Measurements from ENCODE around the gene PEX26. TPM values are rescaled to one million over a fixed set of nuclear protein-coding genes. Genes with fewer than 3 reads are reported as not detected.
A peak's percentile ranks its signal among the peaks of the same experiment; 100 is the strongest.

Gene PEX26
- total and polyA plus RNA-seq, 4 donors, result 16.9 to 36.9 (median 19.5) TPM

- Histone ChIP-seq H3K36me3 (ENCODE audit: control insufficient read depth in 4 of 4, insufficient read depth in 4 of 4, low read length in 4 of 4) (peaks cover 12 to 27% (median 16%) of the 10 kb centered on the region in 4 donors), H3K27ac (ENCODE audit: low read depth in 1 of 2, low read length in 1 of 2) (no peak overlapping the region), H3K9ac (ENCODE audit: insufficient read depth in 1 of 2, low read length in 2 of 2) (no peak overlapping the region), H3K4me1 (ENCODE audit: control insufficient read depth in 5 of 5, insufficient read depth in 5 of 5, low read length in 5 of 5) (no peaks in the 10 kb centered on the region), H3K27me3 (ENCODE audit: control insufficient read depth in 3 of 3, insufficient read depth in 3 of 3, low read length in 2 of 3) (no peaks in the 10 kb centered on the region), H3K4me3 (no peak overlapping the region), H3K9me3 (ENCODE audit: control insufficient read depth in 4 of 4, insufficient read depth in 3 of 4, low read length in 3 of 4) (no peaks in the 10 kb centered on the region)
- DNase-seq (no peak), ATAC-seq (ENCODE audit: insufficient read depth, low FRiP score) (no peak)
- TF ChIP-seq CTCF (IDR thresholded peaks at IDR 0.05; ENCODE audit: control extremely low read depth, extremely low read depth), result no peak
- 95 to 98% methylated on average over 8 of the region's 8 CpGs for WGBS, 2 donors
These were observed 12.5 kb downstream of the PEX26 start for GRCh38 chr22:18090286-18090685.

DNA sequence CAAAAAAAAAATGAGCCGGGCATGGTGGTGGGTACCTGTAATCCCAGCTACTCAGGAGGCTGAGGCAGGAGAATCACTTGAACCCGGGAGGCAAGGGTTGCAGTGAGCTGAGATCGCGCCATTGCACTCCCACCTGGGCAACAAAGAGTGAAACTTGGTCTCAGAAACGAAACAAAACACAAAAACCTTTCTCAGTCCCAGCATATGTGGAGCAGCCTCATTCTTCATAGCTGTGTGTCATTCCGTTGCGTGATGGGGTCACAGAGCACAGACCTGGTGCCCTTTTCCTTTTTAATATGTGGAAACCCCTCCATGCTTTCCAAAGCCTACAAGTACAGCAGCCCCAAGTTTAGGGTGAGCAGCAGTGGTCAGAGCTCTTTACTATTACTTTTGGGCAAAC lies 13.7 kb downstream of the PEX26 start:
- 56 to 77% methylated on average over 7 of the region's 7 CpGs for WGBS, 2 donors
- no peak overlapping the region for H3K4me3 ChIP-seq
- H3K4me1 ChIP-seq (ENCODE audit: control insufficient read depth in 5 of 5, insufficient read depth in 5 of 5, low read length in 5 of 5), result no peaks in the 10 kb centered on the region
- peak overlapping the region; percentile 11 to 68 for H3K9ac ChIP-seq (ENCODE audit: insufficient read depth in 1 of 2, low read length in 2 of 2)
- H3K9me3 ChIP-seq (ENCODE audit: control insufficient read depth in 4 of 4, insufficient read depth in 3 of 4, low read length in 3 of 4), result no peaks in the 10 kb centered on the region
- no peak for ATAC-seq (ENCODE audit: insufficient read depth, low FRiP score)
- DNase-seq, result no peak
- H3K36me3 ChIP-seq (ENCODE audit: control insufficient read depth in 4 of 4, insufficient read depth in 4 of 4, low read length in 4 of 4), result peaks cover 12 to 26% (median 14%) of the 10 kb centered on the region in 4 donors
- H3K27ac ChIP-seq (ENCODE audit: low read depth in 1 of 2, low read length in 1 of 2), result peak overlapping the region; percentile 86 to 93
- no peaks in the 10 kb centered on the region for H3K27me3 ChIP-seq (ENCODE audit: control insufficient read depth in 3 of 3, insufficient read depth in 3 of 3, low read length in 2 of 3)
- TF ChIP-seq CTCF (IDR thresholded peaks at IDR 0.05; ENCODE audit: control extremely low read depth, extremely low read depth), result no peak

- H3K27ac ChIP-seq (ENCODE audit: low read depth in 1 of 2, low read length in 1 of 2), result peak overlapping the region; percentile 86 to 93
- WGBS, 2 donors, result 48 to 64% methylated on average over 22 of the region's 22 CpGs
- peak in 2 of 3 donors; percentile 34 to 47 for DNase-seq
- H3K27me3 ChIP-seq (ENCODE audit: control insufficient read depth in 3 of 3, insufficient read depth in 3 of 3, low read length in 2 of 3), result no peaks in the 10 kb centered on the region
- H3K4me3 ChIP-seq, result no peak overlapping the region
- no peaks in the 10 kb centered on the region for H3K9me3 ChIP-seq (ENCODE audit: control insufficient read depth in 4 of 4, insufficient read depth in 3 of 4, low read length in 3 of 4)
- peak overlapping the region; percentile 11 to 68 for H3K9ac ChIP-seq (ENCODE audit: insufficient read depth in 1 of 2, low read length in 2 of 2)
- no peak for TF ChIP-seq CTCF (IDR thresholded peaks at IDR 0.05; ENCODE audit: control extremely low read depth, extremely low read depth)
- peak; percentile 24 for ATAC-seq (ENCODE audit: insufficient read depth, low FRiP score)
- peaks cover 12 to 26% (median 14%) of the 10 kb centered on the region in 4 donors for H3K36me3 ChIP-seq (ENCODE audit: control insufficient read depth in 4 of 4, insufficient read depth in 4 of 4, low read length in 4 of 4)
- no peaks in the 10 kb centered on the region for H3K4me1 ChIP-seq (ENCODE audit: control insufficient read depth in 5 of 5, insufficient read depth in 5 of 5, low read length in 5 of 5)
These were observed 14.2 kb downstream of the PEX26 start for GRCh38 chr22:18091916-18092526.

- Histone ChIP-seq H3K27ac (ENCODE audit: low read depth in 1 of 2, low read length in 1 of 2) (no peak overlapping the region), H3K9ac (ENCODE audit: insufficient read depth in 1 of 2, low read length in 2 of 2) (no peak overlapping the region), H3K27me3 (ENCODE audit: control insufficient read depth in 3 of 3, insufficient read depth in 3 of 3, low read length in 2 of 3) (no peaks in the 10 kb centered on the region), H3K36me3 (ENCODE audit: control insufficient read depth in 4 of 4, insufficient read depth in 4 of 4, low read length in 4 of 4) (peaks cover 0 to 11% (median 5%) of the 10 kb centered on the region in 4 donors), H3K4me1 (ENCODE audit: control insufficient read depth in 5 of 5, insufficient read depth in 5 of 5, low read length in 5 of 5) (no peaks in the 10 kb centered on the region), H3K4me3 (no peak overlapping the region), H3K9me3 (ENCODE audit: control insufficient read depth in 4 of 4, insufficient read depth in 3 of 4, low read length in 3 of 4) (no peaks in the 10 kb centered on the region)
- WGBS, 2 donors, result 94% methylated on average over 6 of the region's 6 CpGs
- no peak for TF ChIP-seq CTCF (IDR thresholded peaks at IDR 0.05; ENCODE audit: control extremely low read depth, extremely low read depth)
- ATAC-seq (ENCODE audit: insufficient read depth, low FRiP score) (no peak), DNase-seq (no peak)
These were observed 15.9 kb downstream of the PEX26 start for GRCh38 chr22:18093661-18094060.
